ENCODE data around the gene IRF1. TPM values are rescaled to one million over a fixed set of nuclear protein-coding genes. Genes with fewer than 3 reads are reported as not detected.

The IRF1 gene
- total RNA-seq, 2 donors from 2014 or later, result 5.6 to 7.3 TPM

- Histone ChIP-seq H3K9me3 (ENCODE audit: control insufficient read depth, low read length) (peaks cover 4% of the 10 kb centered on the region), H3K36me3 (ENCODE audit: control insufficient read depth, insufficient read depth, low read length) (no peaks in the 10 kb centered on the region), H3K27me3 (ENCODE audit: control insufficient read depth, insufficient read depth, low read length, poor library complexity, severe bottlenecking) (no peaks in the 10 kb centered on the region), H3K4me3 (ENCODE audit: low read length) (no peak overlapping the region), H3K27ac (ENCODE audit: low read depth, low read length) (no peak overlapping the region), H3K9ac (ENCODE audit: extremely low read depth, low read length, poor library complexity, severe bottlenecking) (no peak overlapping the region), H3K4me1 (ENCODE audit: control insufficient read depth, insufficient read depth, low read length) (no peaks in the 10 kb centered on the region)
- no peak overlapping the region for H3K27ac Mint-ChIP-seq
- 92 to 100% methylated on average over 3 to 8 of the region's 8 CpGs for WGBS, 2 experiments (ENCODE audit: insufficient coverage in 1 of 2, insufficient read length in 1 of 2)
- no peaks in the 10 kb centered on the region for H3K36me3 Mint-ChIP-seq (ENCODE audit: low read depth)
- TF ChIP-seq CTCF (conservative IDR thresholded peaks at IDR 0.05), result no peak
- no peaks in the 10 kb centered on the region for H3K27me3 Mint-ChIP-seq (ENCODE audit: insufficient read depth)
- peaks cover 4% of the 10 kb centered on the region for H3K4me1 Mint-ChIP-seq
- H3K9me3 Mint-ChIP-seq, result peaks cover 9% of the 10 kb centered on the region
- no peak for DNase-seq
- no peak overlapping the region for H3K4me3 Mint-ChIP-seq
These were observed 17.5 kb downstream of the IRF1 start for GRCh38 chr5:132473019-132473531.

- no peak for DNase-seq
- Histone ChIP-seq H3K4me3 (ENCODE audit: low read length) (no peak overlapping the region), H3K9me3 (ENCODE audit: control insufficient read depth, low read length) (peaks cover 4% of the 10 kb centered on the region), H3K36me3 (ENCODE audit: control insufficient read depth, insufficient read depth, low read length) (no peaks in the 10 kb centered on the region), H3K27ac (ENCODE audit: low read depth, low read length) (no peak overlapping the region), H3K4me1 (ENCODE audit: control insufficient read depth, insufficient read depth, low read length) (no peaks in the 10 kb centered on the region), H3K9ac (ENCODE audit: extremely low read depth, low read length, poor library complexity, severe bottlenecking) (no peak overlapping the region), H3K27me3 (ENCODE audit: control insufficient read depth, insufficient read depth, low read length, poor library complexity, severe bottlenecking) (no peaks in the 10 kb centered on the region)
- Mint-ChIP-seq H3K4me3 (no peak overlapping the region), H3K27me3 (ENCODE audit: insufficient read depth) (no peaks in the 10 kb centered on the region), H3K9me3 (peaks cover 9% of the 10 kb centered on the region), H3K36me3 (ENCODE audit: low read depth) (no peaks in the 10 kb centered on the region), H3K27ac (no peak overlapping the region), H3K4me1 (peaks cover 4% of the 10 kb centered on the region)
- 82 to 94% methylated on average over 5 to 8 of the region's 8 CpGs for WGBS, 2 experiments (ENCODE audit: insufficient coverage in 1 of 2, insufficient read length in 1 of 2)
- no peak for TF ChIP-seq CTCF (conservative IDR thresholded peaks at IDR 0.05)
These were observed 18.1 kb downstream of the IRF1 start for GRCh38 chr5:132472431-132472830.

- 92 to 94% methylated on average over 5 to 7 of the region's 7 CpGs for WGBS, 2 experiments (ENCODE audit: insufficient coverage in 1 of 2, insufficient read length in 1 of 2)
- H3K9me3 ChIP-seq (ENCODE audit: control insufficient read depth, low read length), result peaks cover 4% of the 10 kb centered on the region
- no peak overlapping the region for H3K4me3 Mint-ChIP-seq
- H3K27ac ChIP-seq (ENCODE audit: low read depth, low read length), result no peak overlapping the region
- H3K4me1 ChIP-seq (ENCODE audit: control insufficient read depth, insufficient read depth, low read length), result no peaks in the 10 kb centered on the region
- H3K9ac ChIP-seq (ENCODE audit: extremely low read depth, low read length, poor library complexity, severe bottlenecking), result no peak overlapping the region
- H3K27me3 Mint-ChIP-seq (ENCODE audit: insufficient read depth), result no peaks in the 10 kb centered on the region
- TF ChIP-seq CTCF (conservative IDR thresholded peaks at IDR 0.05), result no peak
- no peaks in the 10 kb centered on the region for H3K27me3 ChIP-seq (ENCODE audit: control insufficient read depth, insufficient read depth, low read length, poor library complexity, severe bottlenecking)
- H3K36me3 Mint-ChIP-seq (ENCODE audit: low read depth), result no peaks in the 10 kb centered on the region
- DNase-seq, result no peak
- peaks cover 4% of the 10 kb centered on the region for H3K4me1 Mint-ChIP-seq
- peaks cover 9% of the 10 kb centered on the region for H3K9me3 Mint-ChIP-seq
- no peak overlapping the region for H3K27ac Mint-ChIP-seq
- H3K36me3 ChIP-seq (ENCODE audit: control insufficient read depth, insufficient read depth, low read length), result no peaks in the 10 kb centered on the region
- no peak overlapping the region for H3K4me3 ChIP-seq (ENCODE audit: low read length)
These were observed 18.6 kb downstream of the IRF1 start for GRCh38 chr5:132471944-132472343.

Data from endodermal cell (in vitro differentiated cells).